ENCODE data around the gene ADORA2B.

DNA sequence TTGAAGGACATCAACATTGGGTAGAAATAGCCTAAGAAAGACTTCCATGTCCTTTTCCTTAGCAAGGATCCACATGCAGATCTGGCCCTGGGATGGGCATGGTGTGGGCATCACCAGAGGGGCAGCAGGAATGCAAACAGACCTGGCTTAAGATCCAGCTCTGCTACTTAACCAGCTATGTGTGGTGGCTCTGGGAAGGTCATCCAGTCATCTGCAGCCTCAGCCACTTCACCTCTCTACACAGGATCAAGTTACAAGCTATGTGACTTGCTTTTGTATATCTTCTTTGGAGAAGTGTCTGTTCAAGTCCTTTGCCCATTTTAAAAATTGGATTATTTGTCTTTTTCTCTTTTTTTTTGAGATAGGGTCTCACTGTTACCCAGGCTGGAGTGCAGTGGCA, 13.5 kb upstream of the ADORA2B start:
- TF ChIP-seq, protein P1, sequence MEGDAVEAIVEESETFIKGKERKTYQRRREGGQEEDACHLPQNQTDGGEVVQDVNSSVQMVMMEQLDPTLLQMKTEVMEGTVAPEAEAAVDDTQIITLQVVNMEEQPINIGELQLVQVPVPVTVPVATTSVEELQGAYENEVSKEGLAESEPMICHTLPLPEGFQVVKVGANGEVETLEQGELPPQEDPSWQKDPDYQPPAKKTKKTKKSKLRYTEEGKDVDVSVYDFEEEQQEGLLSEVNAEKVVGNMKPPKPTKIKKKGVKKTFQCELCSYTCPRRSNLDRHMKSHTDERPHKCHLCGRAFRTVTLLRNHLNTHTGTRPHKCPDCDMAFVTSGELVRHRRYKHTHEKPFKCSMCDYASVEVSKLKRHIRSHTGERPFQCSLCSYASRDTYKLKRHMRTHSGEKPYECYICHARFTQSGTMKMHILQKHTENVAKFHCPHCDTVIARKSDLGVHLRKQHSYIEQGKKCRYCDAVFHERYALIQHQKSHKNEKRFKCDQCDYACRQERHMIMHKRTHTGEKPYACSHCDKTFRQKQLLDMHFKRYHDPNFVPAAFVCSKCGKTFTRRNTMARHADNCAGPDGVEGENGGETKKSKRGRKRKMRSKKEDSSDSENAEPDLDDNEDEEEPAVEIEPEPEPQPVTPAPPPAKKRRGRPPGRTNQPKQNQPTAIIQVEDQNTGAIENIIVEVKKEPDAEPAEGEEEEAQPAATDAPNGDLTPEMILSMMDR (IDR thresholded peaks at IDR 0.05; ENCODE audit: insufficient read depth, low read length, poor library complexity, severe bottlenecking) = no peak
- TF ChIP-seq EZH2phosphoT487 (conservative IDR thresholded peaks at IDR 0.05; ENCODE audit: low read length) = no peak

All from SU-DHL-6 (cell line).